GM12801 (cell line): Measurements from ENCODE around the gene DESI2.

Experiments
- CTCF ChIP-seq: IDR thresholded peaks from one replicate; pipeline ENCODE4 v1.5.1; 2011; ENCODE audit warnings: control low read depth; ENCODE audit not compliant: insufficient read length; ENCODE audit errors: extremely low read depth

The DESI2 gene

GRCh38 chr1:244645414-244645813 lies 7.5 kb upstream of the DESI2 start:
- no peak for TF ChIP-seq CTCF

- TF ChIP-seq CTCF: no peak
These were observed 7.0 kb upstream of the DESI2 start for GRCh38 chr1:244645890-244646289.

- TF ChIP-seq CTCF: no peak
These were observed 5.1 kb upstream of the DESI2 start for GRCh38 chr1:244647819-244648218.

- TF ChIP-seq CTCF: no peak
These were observed 837 bp upstream of the DESI2 start for GRCh38 chr1:244651956-244652622.

- no peak for TF ChIP-seq CTCF
These were observed 647 bp downstream of the DESI2 start for GRCh38 chr1:244653439-244654107.

GRCh38 chr1:244654108-244655038 lies 1.4 kb downstream of the DESI2 start:
- no peak for TF ChIP-seq CTCF

GRCh38 chr1:244655186-244655585 lies 2.3 kb downstream of the DESI2 start:
- TF ChIP-seq CTCF: no peak
